ENCODE data around the gene PDE1C.

DNA sequence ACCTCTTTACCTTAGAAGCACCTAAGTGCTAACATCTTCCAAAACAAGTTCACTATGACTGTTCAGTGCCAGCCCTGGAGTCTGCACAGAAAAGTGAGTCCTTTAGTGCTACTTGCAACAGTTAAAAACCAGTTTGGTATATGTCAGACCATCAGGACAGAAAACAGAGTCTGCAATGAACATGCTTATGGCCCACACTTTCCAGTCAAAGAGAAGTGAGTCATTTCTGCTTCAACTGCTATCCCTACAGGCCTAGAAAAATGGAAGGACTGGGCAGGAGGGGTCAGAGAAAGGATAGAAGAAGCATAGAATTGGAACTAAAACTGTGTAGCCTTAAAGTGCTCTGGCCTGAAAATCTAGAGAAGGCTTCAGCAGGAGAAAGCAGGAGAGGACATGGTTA is 108.0 kb downstream of the PDE1C start:
- TF ChIP-seq, protein P1, sequence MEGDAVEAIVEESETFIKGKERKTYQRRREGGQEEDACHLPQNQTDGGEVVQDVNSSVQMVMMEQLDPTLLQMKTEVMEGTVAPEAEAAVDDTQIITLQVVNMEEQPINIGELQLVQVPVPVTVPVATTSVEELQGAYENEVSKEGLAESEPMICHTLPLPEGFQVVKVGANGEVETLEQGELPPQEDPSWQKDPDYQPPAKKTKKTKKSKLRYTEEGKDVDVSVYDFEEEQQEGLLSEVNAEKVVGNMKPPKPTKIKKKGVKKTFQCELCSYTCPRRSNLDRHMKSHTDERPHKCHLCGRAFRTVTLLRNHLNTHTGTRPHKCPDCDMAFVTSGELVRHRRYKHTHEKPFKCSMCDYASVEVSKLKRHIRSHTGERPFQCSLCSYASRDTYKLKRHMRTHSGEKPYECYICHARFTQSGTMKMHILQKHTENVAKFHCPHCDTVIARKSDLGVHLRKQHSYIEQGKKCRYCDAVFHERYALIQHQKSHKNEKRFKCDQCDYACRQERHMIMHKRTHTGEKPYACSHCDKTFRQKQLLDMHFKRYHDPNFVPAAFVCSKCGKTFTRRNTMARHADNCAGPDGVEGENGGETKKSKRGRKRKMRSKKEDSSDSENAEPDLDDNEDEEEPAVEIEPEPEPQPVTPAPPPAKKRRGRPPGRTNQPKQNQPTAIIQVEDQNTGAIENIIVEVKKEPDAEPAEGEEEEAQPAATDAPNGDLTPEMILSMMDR (IDR thresholded peaks at IDR 0.05) = no peak
- no peak for TF ChIP-seq POLR2A (IDR thresholded peaks at IDR 0.05)
